ENCODE measurements around the gene FOXP3.

The FOXP3 gene

GRCh38 chrX:49243166-49243565 lies 21.3 kb downstream of the FOXP3 start:
- no peak overlapping the region for H3K4me3 ChIP-seq (ENCODE audit: low read depth, low read length)
- DNase-seq (ENCODE audit: low read depth): no peak
- TF ChIP-seq, protein P1, sequence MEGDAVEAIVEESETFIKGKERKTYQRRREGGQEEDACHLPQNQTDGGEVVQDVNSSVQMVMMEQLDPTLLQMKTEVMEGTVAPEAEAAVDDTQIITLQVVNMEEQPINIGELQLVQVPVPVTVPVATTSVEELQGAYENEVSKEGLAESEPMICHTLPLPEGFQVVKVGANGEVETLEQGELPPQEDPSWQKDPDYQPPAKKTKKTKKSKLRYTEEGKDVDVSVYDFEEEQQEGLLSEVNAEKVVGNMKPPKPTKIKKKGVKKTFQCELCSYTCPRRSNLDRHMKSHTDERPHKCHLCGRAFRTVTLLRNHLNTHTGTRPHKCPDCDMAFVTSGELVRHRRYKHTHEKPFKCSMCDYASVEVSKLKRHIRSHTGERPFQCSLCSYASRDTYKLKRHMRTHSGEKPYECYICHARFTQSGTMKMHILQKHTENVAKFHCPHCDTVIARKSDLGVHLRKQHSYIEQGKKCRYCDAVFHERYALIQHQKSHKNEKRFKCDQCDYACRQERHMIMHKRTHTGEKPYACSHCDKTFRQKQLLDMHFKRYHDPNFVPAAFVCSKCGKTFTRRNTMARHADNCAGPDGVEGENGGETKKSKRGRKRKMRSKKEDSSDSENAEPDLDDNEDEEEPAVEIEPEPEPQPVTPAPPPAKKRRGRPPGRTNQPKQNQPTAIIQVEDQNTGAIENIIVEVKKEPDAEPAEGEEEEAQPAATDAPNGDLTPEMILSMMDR (IDR thresholded peaks at IDR 0.05; ENCODE audit: low read depth, low read length, missing control alignments): no peak

- TF ChIP-seq, protein P1 (IDR thresholded peaks at IDR 0.05; ENCODE audit: low read depth, low read length, missing control alignments): no peak
- DNase-seq (ENCODE audit: low read depth): no peak
- no peak overlapping the region for H3K4me3 ChIP-seq (ENCODE audit: low read depth, low read length)
These were observed 21.9 kb downstream of the FOXP3 start for GRCh38 chrX:49242545-49243066.

GRCh38 chrX:49238735-49239134 lies 25.8 kb downstream of the FOXP3 start:
- TF ChIP-seq, protein P1 (IDR thresholded peaks at IDR 0.05; ENCODE audit: low read depth, low read length, missing control alignments): no peak
- no peak overlapping the region for H3K4me3 ChIP-seq (ENCODE audit: low read depth, low read length)
- no peak for DNase-seq (ENCODE audit: low read depth)

DNA sequence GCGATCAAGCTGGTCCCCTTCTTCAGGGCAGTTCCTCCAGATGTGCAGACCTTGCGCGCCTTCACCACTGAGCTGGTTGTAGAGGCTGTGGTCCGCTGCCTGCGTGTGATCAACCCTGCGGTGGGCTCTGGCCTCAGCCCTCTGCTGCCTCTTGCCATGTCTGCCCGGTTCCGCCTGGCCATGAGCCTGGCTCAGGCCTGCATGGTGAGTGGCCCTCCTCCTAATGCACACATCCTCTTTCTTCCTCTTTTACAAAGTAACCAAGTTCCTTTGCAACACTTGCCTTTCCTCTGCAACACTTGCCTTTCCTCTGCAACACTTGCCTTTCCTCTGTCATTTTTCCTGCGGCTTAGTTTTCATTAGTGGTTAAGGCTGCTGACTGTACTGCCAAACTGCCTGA lies 27.4 kb downstream of the FOXP3 start:
- no peak overlapping the region for H3K4me3 ChIP-seq (ENCODE audit: low read depth, low read length)
- DNase-seq (ENCODE audit: low read depth): no peak

DNA sequence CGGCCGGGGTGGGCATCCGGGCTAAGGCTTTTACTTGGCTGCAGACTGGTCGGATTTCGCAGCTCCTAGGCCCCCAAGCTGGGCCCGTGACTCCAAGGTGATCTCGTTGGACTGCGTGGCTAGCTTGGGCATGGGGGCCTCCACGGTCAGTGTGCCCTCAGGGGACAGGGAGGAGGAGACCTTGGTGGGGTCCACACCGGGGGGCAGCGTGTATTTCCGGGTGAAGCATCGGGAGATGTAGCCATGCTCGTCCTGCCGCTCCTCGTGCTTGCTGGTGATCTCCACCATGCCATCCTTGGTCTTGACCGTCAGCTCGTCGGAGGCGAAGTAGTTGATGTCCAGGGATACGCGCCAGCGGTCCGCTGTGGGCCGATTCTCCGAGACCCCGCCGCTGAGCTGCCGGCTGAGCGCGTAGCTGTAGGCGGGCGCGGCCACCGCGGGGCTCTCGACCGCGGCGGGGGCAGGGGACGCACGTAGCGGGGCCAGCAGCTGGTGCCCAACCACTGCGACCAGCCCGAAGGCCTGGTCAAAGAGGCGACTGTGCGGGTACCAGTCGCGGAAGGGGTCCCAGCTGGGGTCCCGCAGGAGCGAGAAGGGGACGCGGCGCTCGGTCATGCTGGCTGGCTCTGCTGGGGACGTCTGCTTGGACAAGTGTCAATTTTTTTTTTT lies 30.5 kb downstream of the FOXP3 start:
- DNase-seq (ENCODE audit: low read depth): no peak
- TF ChIP-seq, protein P1 (IDR thresholded peaks at IDR 0.05; ENCODE audit: low read depth, low read length, missing control alignments): no peak
- no peak overlapping the region for H3K4me3 ChIP-seq (ENCODE audit: low read depth, low read length)

More for the DNA sequence above, 27.4 kb downstream of the FOXP3 start:
- TF ChIP-seq, protein P1 (IDR thresholded peaks at IDR 0.05; ENCODE audit: low read depth, low read length, missing control alignments): no peak

- TF ChIP-seq, protein P1 (IDR thresholded peaks at IDR 0.05; ENCODE audit: low read depth, low read length, missing control alignments): no peak
- H3K4me3 ChIP-seq (ENCODE audit: low read depth, low read length): no peak within 1 kb of the TSS
- no peak for DNase-seq (ENCODE audit: low read depth)
These were observed 31.3 kb downstream of the FOXP3 start, which contains the start of gene CACNA1F for GRCh38 chrX:49233176-49233575. TSS of gene CACNA1F (minus strand) at chrX:49233340. CDS start at chrX:49233309, 31 bp downstream.

- DNase-seq (ENCODE audit: low read depth): no peak
- H3K4me3 ChIP-seq (ENCODE audit: low read depth, low read length): no peak overlapping the region
- TF ChIP-seq, protein P1 (IDR thresholded peaks at IDR 0.05; ENCODE audit: low read depth, low read length, missing control alignments): no peak
These were observed 32.0 kb downstream of the FOXP3 start for GRCh38 chrX:49232525-49232924.
